22Rv1 (cell line): Measurements from ENCODE around the gene CTNND2.

Source experiments
- H3K27ac ChIP-seq: fragments of 450-650 bp; 2 replicates; pipeline ENCODE4 v1.5.1; 2017
- CTCF ChIP-seq: fragments of 450-650 bp; IDR thresholded peaks from 2 replicates; pipeline ENCODE4 v1.5.1; 2017; ENCODE audit warnings: mild to moderate bottlenecking
- ZFX ChIP-seq: fragments of 450-650 bp; IDR thresholded peaks from 2 replicates; pipeline ENCODE4 v1.6.1; 2017; ENCODE audit warnings: antibody characterized with exemption, borderline replicate concordance

CTNND2 gene

GRCh38 chr5:11658376-11658775, 245.9 kb downstream of the CTNND2 start:
- TF ChIP-seq ZFX (no peak), CTCF (no peak)
- no peak overlapping the region for H3K27ac ChIP-seq

- TF ChIP-seq CTCF: no peak
- no peak for TF ChIP-seq ZFX
- H3K27ac ChIP-seq: no peak overlapping the region
Measured at GRCh38 chr5:11656916-11657315, 247.3 kb downstream of the CTNND2 start.

- no peak overlapping the region for H3K27ac ChIP-seq
- no peak for TF ChIP-seq ZFX
- no peak for TF ChIP-seq CTCF
Measured at GRCh38 chr5:11655681-11656080, 248.6 kb downstream of the CTNND2 start.

GRCh38 chr5:11650936-11651335, 253.3 kb downstream of the CTNND2 start:
- H3K27ac ChIP-seq: no peak overlapping the region
- TF ChIP-seq CTCF (no peak), ZFX (no peak)

- no peak overlapping the region for H3K27ac ChIP-seq
- no peak for TF ChIP-seq ZFX
- no peak for TF ChIP-seq CTCF
Measured at GRCh38 chr5:11646141-11646540, 258.1 kb downstream of the CTNND2 start.

GRCh38 chr5:11642438-11642837, 261.8 kb downstream of the CTNND2 start:
- no peak overlapping the region for H3K27ac ChIP-seq
- TF ChIP-seq CTCF (no peak), ZFX (no peak)

- TF ChIP-seq CTCF: no peak
- TF ChIP-seq ZFX: no peak
- no peak overlapping the region for H3K27ac ChIP-seq
Measured at GRCh38 chr5:11640158-11640873, 263.9 kb downstream of the CTNND2 start.
